Measurements from ENCODE around the gene TRAK1.

TRAK1 gene

DNA sequence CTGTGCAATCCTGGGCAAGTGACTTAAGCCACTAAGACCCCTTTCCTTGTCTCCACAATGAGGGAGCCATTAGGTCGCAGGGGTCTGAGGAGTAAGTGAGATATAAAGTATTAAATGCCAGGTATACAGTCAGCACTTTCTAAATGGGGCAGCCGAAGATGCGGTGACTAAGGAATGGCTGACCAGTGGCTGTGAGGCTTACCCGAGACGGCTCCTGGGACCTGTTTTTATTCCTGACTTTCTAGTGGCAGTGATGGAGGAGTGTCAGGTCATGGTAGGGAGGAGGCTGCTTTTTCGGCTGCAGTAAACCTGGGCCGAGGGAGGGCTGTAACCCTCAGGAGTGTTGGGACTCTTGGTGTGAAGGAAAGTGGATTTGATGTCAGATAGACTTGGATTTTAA is 52.3 kb downstream of the TRAK1 start:
- no peak overlapping the region for H3K4me2 ChIP-seq (ENCODE audit: low read depth, low read length, poor library complexity, severe bottlenecking)
- H4K20me1 ChIP-seq (ENCODE audit: insufficient read depth, low read length, poor library complexity, severe bottlenecking) = peaks cover 15% of the 10 kb centered on the region
- H3K4me3 ChIP-seq (ENCODE audit: low read length, poor library complexity, severe bottlenecking) = no peak overlapping the region
- H3K9me3 ChIP-seq (ENCODE audit: insufficient read depth, low read depth, low read length) = no peaks in the 10 kb centered on the region
- H3F3A ChIP-seq (ENCODE audit: low read depth) = no peaks in the 10 kb centered on the region
- H3K79me2 ChIP-seq (ENCODE audit: insufficient read depth, low read length) = peaks cover 16% of the 10 kb centered on the region; the same call in 1 of the 2 replicates
- H3K4me1 ChIP-seq (ENCODE audit: insufficient read depth, low read length, poor library complexity, severe bottlenecking) = peaks cover 21% of the 10 kb centered on the region
- no peaks in the 10 kb centered on the region for H3K9me2 ChIP-seq (replicated peaks; ENCODE audit: low read depth, low read length)
- H2AFZ ChIP-seq (ENCODE audit: low read length) = no peak overlapping the region
- TF ChIP-seq EZH2phosphoT487 (IDR thresholded peaks at IDR 0.05; ENCODE audit: borderline replicate concordance) = no peak
- TF ChIP-seq, protein P1, sequence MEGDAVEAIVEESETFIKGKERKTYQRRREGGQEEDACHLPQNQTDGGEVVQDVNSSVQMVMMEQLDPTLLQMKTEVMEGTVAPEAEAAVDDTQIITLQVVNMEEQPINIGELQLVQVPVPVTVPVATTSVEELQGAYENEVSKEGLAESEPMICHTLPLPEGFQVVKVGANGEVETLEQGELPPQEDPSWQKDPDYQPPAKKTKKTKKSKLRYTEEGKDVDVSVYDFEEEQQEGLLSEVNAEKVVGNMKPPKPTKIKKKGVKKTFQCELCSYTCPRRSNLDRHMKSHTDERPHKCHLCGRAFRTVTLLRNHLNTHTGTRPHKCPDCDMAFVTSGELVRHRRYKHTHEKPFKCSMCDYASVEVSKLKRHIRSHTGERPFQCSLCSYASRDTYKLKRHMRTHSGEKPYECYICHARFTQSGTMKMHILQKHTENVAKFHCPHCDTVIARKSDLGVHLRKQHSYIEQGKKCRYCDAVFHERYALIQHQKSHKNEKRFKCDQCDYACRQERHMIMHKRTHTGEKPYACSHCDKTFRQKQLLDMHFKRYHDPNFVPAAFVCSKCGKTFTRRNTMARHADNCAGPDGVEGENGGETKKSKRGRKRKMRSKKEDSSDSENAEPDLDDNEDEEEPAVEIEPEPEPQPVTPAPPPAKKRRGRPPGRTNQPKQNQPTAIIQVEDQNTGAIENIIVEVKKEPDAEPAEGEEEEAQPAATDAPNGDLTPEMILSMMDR (conservative IDR thresholded peaks at IDR 0.05; ENCODE audit: low read length) = no peak
- no peaks in the 10 kb centered on the region for H3K27me3 ChIP-seq (ENCODE audit: insufficient read depth, low read length, poor library complexity, severe bottlenecking)
- H3K9ac ChIP-seq (ENCODE audit: low read depth, low read length, poor library complexity, severe bottlenecking) = no peak overlapping the region
- peaks cover 20% of the 10 kb centered on the region; the same call in 1 of the 2 replicates for H3K36me3 ChIP-seq (ENCODE audit: insufficient read depth, low read length)

DNA sequence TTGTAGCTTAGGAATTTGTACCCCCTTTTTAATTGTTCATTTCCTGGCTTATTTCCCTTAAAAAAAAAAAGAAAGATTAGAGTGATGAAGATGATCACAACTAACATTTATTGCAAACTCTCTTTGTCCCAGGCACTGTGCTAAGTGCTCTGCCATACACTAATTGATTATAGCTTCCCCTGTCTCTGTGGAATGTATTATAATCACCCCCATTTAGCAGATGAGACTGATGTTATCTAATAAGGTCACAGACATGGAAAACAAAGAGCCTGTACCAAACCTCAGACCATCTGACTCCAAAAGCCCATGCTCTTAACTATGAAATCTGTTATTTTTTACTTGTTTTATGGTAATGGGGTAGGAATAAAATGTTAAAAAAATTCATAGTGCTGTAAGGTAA is 53.1 kb downstream of the TRAK1 start:
- Histone ChIP-seq H3K27me3 (ENCODE audit: insufficient read depth, low read length, poor library complexity, severe bottlenecking) (no peaks in the 10 kb centered on the region), H3K4me1 (ENCODE audit: insufficient read depth, low read length, poor library complexity, severe bottlenecking) (peaks cover 29% of the 10 kb centered on the region), H3K79me2 (ENCODE audit: insufficient read depth, low read length) (peaks cover 20% of the 10 kb centered on the region; the same call in 1 of the 2 replicates), H3K9me2 (replicated peaks; ENCODE audit: low read depth, low read length) (no peaks in the 10 kb centered on the region), H3K9me3 (ENCODE audit: insufficient read depth, low read depth, low read length) (no peaks in the 10 kb centered on the region), H3K4me3 (ENCODE audit: low read length, poor library complexity, severe bottlenecking) (no peak overlapping the region), H4K20me1 (ENCODE audit: insufficient read depth, low read length, poor library complexity, severe bottlenecking) (peaks cover 18% of the 10 kb centered on the region), H3K36me3 (ENCODE audit: insufficient read depth, low read length) (peaks cover 17% of the 10 kb centered on the region; the same call in 1 of the 2 replicates), H3F3A (ENCODE audit: low read depth) (no peaks in the 10 kb centered on the region), H3K9ac (ENCODE audit: low read depth, low read length, poor library complexity, severe bottlenecking) (no peak overlapping the region), H2AFZ (ENCODE audit: low read length) (no peak overlapping the region), H3K4me2 (ENCODE audit: low read depth, low read length, poor library complexity, severe bottlenecking) (no peak overlapping the region)
- TF ChIP-seq, protein P1 (conservative IDR thresholded peaks at IDR 0.05; ENCODE audit: low read length) = no peak
- TF ChIP-seq EZH2phosphoT487 (IDR thresholded peaks at IDR 0.05; ENCODE audit: borderline replicate concordance) = no peak

DNA sequence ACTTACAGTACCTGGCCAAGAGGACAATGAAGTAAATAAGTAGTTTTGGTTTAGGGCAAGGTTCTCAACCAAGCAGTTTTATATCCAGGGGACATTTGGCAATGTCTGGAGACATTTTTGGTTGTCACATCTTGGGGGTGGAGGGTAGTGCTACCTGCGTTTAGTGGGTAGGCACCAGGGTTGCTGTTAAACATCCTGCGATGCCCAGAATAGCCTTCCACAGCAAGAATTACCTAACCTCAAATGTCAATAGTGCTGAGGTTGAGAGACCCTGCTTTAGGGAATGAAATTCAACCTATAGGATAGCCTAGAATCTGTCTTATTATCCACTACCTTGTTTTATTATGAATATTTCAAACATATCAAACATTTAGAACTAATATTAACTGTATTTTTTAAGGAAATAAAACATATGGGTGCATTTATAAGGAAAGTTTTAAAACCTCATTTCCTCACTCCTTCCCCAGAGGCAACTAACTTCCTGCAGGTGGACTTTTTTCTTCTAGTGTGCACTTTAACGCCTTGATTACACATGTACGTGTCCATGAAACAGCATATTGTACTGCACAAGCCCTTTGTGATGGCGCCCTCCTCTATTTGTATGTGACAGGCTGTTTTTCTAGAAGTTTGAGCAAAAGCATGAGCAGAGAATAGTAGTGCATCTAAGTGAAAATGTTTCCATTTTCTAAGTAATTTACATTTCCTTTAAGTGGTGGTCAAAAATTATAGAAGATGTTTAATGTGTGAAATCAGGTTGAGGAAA is 57.1 kb downstream of the TRAK1 start:
- Histone ChIP-seq H3K4me1 (ENCODE audit: insufficient read depth, low read length, poor library complexity, severe bottlenecking) (peaks cover 30% of the 10 kb centered on the region), H2AFZ (ENCODE audit: low read length) (no peak overlapping the region), H3F3A (ENCODE audit: low read depth) (no peaks in the 10 kb centered on the region), H3K27me3 (ENCODE audit: insufficient read depth, low read length, poor library complexity, severe bottlenecking) (no peaks in the 10 kb centered on the region), H3K4me3 (ENCODE audit: low read length, poor library complexity, severe bottlenecking) (peak overlapping the region; percentile 3), H3K4me2 (ENCODE audit: low read depth, low read length, poor library complexity, severe bottlenecking) (peak overlapping the region; percentile 58), H3K9me2 (replicated peaks; ENCODE audit: low read depth, low read length) (no peaks in the 10 kb centered on the region), H3K36me3 (ENCODE audit: insufficient read depth, low read length) (peaks cover 10% of the 10 kb centered on the region; the same call in 1 of the 2 replicates), H3K79me2 (ENCODE audit: insufficient read depth, low read length) (peaks cover 39% of the 10 kb centered on the region; the same call in 1 of the 2 replicates), H4K20me1 (ENCODE audit: insufficient read depth, low read length, poor library complexity, severe bottlenecking) (peaks cover 37% of the 10 kb centered on the region), H3K9me3 (ENCODE audit: insufficient read depth, low read depth, low read length) (no peaks in the 10 kb centered on the region), H3K9ac (ENCODE audit: low read depth, low read length, poor library complexity, severe bottlenecking) (no peak overlapping the region)
- TF ChIP-seq EZH2phosphoT487 (IDR thresholded peaks at IDR 0.05; ENCODE audit: borderline replicate concordance) = no peak
- TF ChIP-seq, protein P1 (conservative IDR thresholded peaks at IDR 0.05; ENCODE audit: low read length) = no peak
